K562 (cell line): ENCODE measurements around the gene YBX1. TPM values are rescaled to one million over a fixed set of nuclear protein-coding genes. Genes with fewer than 3 reads are reported as not detected.

ENCODE experiments used
- MEF2D ChIP-seq: conservative IDR thresholded peaks from 2 replicates; pipeline ENCODE4 v1.6.1; 2016; ENCODE audit warnings: low read depth, missing genetic modification characterization, missing compliant biosample characterization
- POLR2G ChIP-seq: fragments of 200-400 bp; formaldehyde crosslinking; IDR thresholded peaks from 2 replicates; pipeline ENCODE4 v1.6.1; 2017; ENCODE audit warnings: low read depth, mild to moderate bottlenecking, antibody characterized with exemption, low read length, moderate library complexity
- RAD21 ChIP-seq, 2 experiments: fragments of 250-450 bp in 1 of 2; fragments of 450-650 bp in 1 of 2; sonication (Bioruptor Pico) in 1 of 2; formaldehyde crosslinking in 1 of 2; IDR thresholded peaks in 1 of 2; conservative IDR thresholded peaks in 1 of 2; 2 replicates each; pipeline versions ENCODE4 v1.4.0 to v1.8.0; 2020 to 2022; ENCODE audit warnings: mild to moderate bottlenecking in 2 of 2, moderate library complexity in 1 of 2
- REST ChIP-seq, 2 experiments: fragments of 450-650 bp; formaldehyde crosslinking in 1 of 2; IDR thresholded peaks; 2 replicates each; pipeline versions ENCODE4 v1.4.0 to v1.6.1; 2014 to 2020; ENCODE audit warnings: mild to moderate bottlenecking in 2 of 2, borderline replicate concordance in 1 of 2, low read depth in 1 of 2
- RUNX1 ChIP-seq: sonication (generic); IDR thresholded peaks from 2 replicates; pipeline ENCODE4 v1.6.1; 2016; ENCODE audit warnings: antibody characterized with exemption, low read depth
- SMAD1 ChIP-seq: fragments of 150-350 bp; IDR thresholded peaks from 2 replicates; pipeline ENCODE4 v1.6.1; 2014; ENCODE audit warnings: low read length, low read depth; ENCODE audit not compliant: partially characterized antibody
- ZNF695 ChIP-seq: fragments of 450-650 bp; formaldehyde crosslinking; IDR thresholded peaks from 2 replicates; pipeline ENCODE4 v1.4.0; 2020; ENCODE audit warnings: mild to moderate bottlenecking, moderate library complexity
- polyA plus RNA-seq, 8 experiments: library from polyadenylated mRNA; depleted of rRNA in 4 of 8; stranded (reverse) in 5 of 8; unstranded in 3 of 8; fragments of >200 nt; fragmentation: Nextera tagmentation in 2 of 8; fragmentation: Illumina TruSeq in 1 of 8; extraction: Ambion mirVana in 2 of 8; extraction: Trizol in 1 of 8; gene quantifications; 2 replicates each; pipeline versions ENCODE4 v1.2.1 to v1.2.3, GENCODE V29; 2011 to 2014; ENCODE audit warnings: inconsistent platforms in 1 of 8, missing spikeins in 1 of 8
- total RNA-seq, 7 experiments: library from RNA; depleted of rRNA in 6 of 7; stranded (reverse); fragments of >200 nt in 6 of 7; fragmentation: Illumina TruSeq in 2 of 7; extraction: Trizol in 2 of 7; gene quantifications; 2 replicates each; pipeline versions ENCODE4 v1.2.1 to v1.2.3, GENCODE V29; 2011 to 2021; ENCODE audit warnings: low replicate concordance in 1 of 7

Gene YBX1
- total and polyA plus RNA-seq, 9 of the 15 experiments (the other 6 are each of a cell fraction or from before 2014, with no cell fraction given): 363 to 1,955 (median 1,216) TPM

- TF ChIP-seq REST (IDR thresholded peaks at IDR 0.05; ENCODE audit: borderline replicate concordance) (peak; percentile 64), REST (CRISPR knock-in tag; IDR thresholded peaks at IDR 0.05; ENCODE audit: low read depth) (no peak), SMAD1 (no peak), MEF2D (tag) (no peak), POLR2G (0 out of 2 replicates have a peak, but pooled peaks have one; percentile 35), RAD21 (CRISPR knock-in tag; conservative IDR thresholded peaks at IDR 0.05 in 1 of 2, IDR thresholded peaks at IDR 0.05 in 1 of 2) (peak; percentile 52 to 76), RUNX1 (0 out of 2 replicates have a peak, but pooled peaks have one; percentile 36), ZNF695 (CRISPR knock-in tag) (no peak)
These were observed 64.9 kb downstream of the YBX1 start (continued) for GRCh38 chr1:42747125-42747524.
